HepG2 (cell line): Measurements from ENCODE around the gene LMBRD2. TPM values are rescaled to one million over a fixed set of nuclear protein-coding genes. Genes with fewer than 3 reads are reported as not detected.

Source experiments
- ATAC-seq: fragments of 200-7000 bp; cut with Tn5 transposase; 3 replicates; pipeline ENCODE4 v1.9.1; 2020; ENCODE audit warnings: mild to moderate bottlenecking, moderate library complexity
- BruUV-seq: library from RNA; stranded (reverse); fragments of 400-500 nt; replicated peaks from 2 replicates; lab custom pipeline; 2021; lab: Mats Ljungman, UMichigan
- CTCF ChIA-PET: fragments of 300-600 bp; formaldehyde crosslinking; extraction: SDS; loops from one replicate; lab custom pipeline; 2021; ENCODE audit warnings: low total read pairs, inconsistent platforms, low intra/inter-chr PET ratio; lab: Yijun Ruan, JAX
- POLR2A ChIA-PET: fragments of 350-600 bp; sonication (Branson Sonifier 250); formaldehyde crosslinking; loops from one replicate; lab custom pipeline; 2020; ENCODE audit warnings: antibody characterized with exemption, inconsistent platforms; lab: Yijun Ruan, JAX
- DNase-seq: peaks from one replicate; pipeline ENCODE4 v3.0.0-alpha.2; 2015; ENCODE audit warnings: low spot score
- FAIRE-seq: peaks from 3 replicates; lab custom pipeline; 2011; peaks lifted over from hg19 to GRCh38; lab: Jason Lieb, UNC
- H2AFZ ChIP-seq: one replicate; pipeline ENCODE4 v1.6.1; 2011; ENCODE audit warnings: low read length, inconsistent platforms
- H3K27ac ChIP-seq: fragments of 300-600 bp; 3 replicates; pipeline ENCODE4 v1.8.0; 2011; ENCODE audit warnings: mixed run types, mild to moderate bottlenecking, mixed read lengths, low read length, inconsistent platforms; ENCODE audit not compliant: insufficient read depth; ENCODE audit errors: extremely low read length
- H3K27me3 ChIP-seq, 2 experiments: fragments of 200-600 bp in 1 of 2; 2 replicates in 1 of 2; 3 replicates in 1 of 2; pipeline versions ENCODE4 v1.6.0 to v1.8.0; 2011; ENCODE audit warnings: low read length in 2 of 2, mild to moderate bottlenecking in 2 of 2, moderate library complexity in 2 of 2, inconsistent platforms in 1 of 2; ENCODE audit not compliant: insufficient read depth in 2 of 2, control insufficient read depth in 1 of 2
- H3K36me3 ChIP-seq, 2 experiments: fragments of 200-600 bp in 1 of 2; replicated peaks in 1 of 2; 2 replicates in 1 of 2; 3 replicates in 1 of 2; pipeline versions ENCODE4 v1.5.1 to v1.8.0; 2011; ENCODE audit warnings: low read length in 2 of 2, inconsistent platforms in 1 of 2; ENCODE audit not compliant: insufficient read depth in 2 of 2, control insufficient read depth in 1 of 2
- H3K4me1 ChIP-seq: 2 replicates; pipeline ENCODE4 v1.5.1; 2012; ENCODE audit warnings: low read length, inconsistent platforms; ENCODE audit not compliant: insufficient read depth
- H3K4me2 ChIP-seq: 2 replicates; pipeline ENCODE4 v1.6.0; 2011; ENCODE audit warnings: low read depth, low read length, inconsistent platforms
- H3K4me3 ChIP-seq, 3 experiments: fragments of 200-600 bp in 1 of 3; sonication (generic), shearing (Covaris generic) in 1 of 3; replicated peaks in 1 of 3; 2 replicates each; pipeline ENCODE4 v1.5.1; 2011 to 2016; ENCODE audit warnings: low read length in 3 of 3, inconsistent platforms in 2 of 3, low read depth in 2 of 3, mild to moderate bottlenecking in 2 of 3, control low read depth in 1 of 3, mixed read lengths in 1 of 3; ENCODE audit not compliant: insufficient read depth in 1 of 3
- H3K79me2 ChIP-seq: one replicate; pipeline ENCODE4 v1.6.1; 2011; ENCODE audit warnings: low read length, inconsistent platforms; ENCODE audit not compliant: insufficient read depth
- H3K9ac ChIP-seq: 2 replicates; pipeline ENCODE4 v1.6.0; 2011; ENCODE audit warnings: mild to moderate bottlenecking, low read depth, low read length, inconsistent platforms; ENCODE audit not compliant: insufficient read depth
- H3K9me3 ChIP-seq: 2 replicates; pipeline ENCODE4 v1.5.1; 2012; ENCODE audit warnings: mild to moderate bottlenecking, low read length
- H4K20me1 ChIP-seq: 2 replicates; pipeline ENCODE4 v1.6.0; 2011; ENCODE audit warnings: inconsistent platforms, mild to moderate bottlenecking, low read length, moderate library complexity; ENCODE audit not compliant: insufficient read depth
- ASH2L ChIP-seq: fragments of 300-600, 200-600 bp; sonication (generic); IDR thresholded peaks from 2 replicates; pipeline ENCODE4 v1.7.0; 2017; ENCODE audit warnings: low read depth, mild to moderate bottlenecking, moderate library complexity, mixed read lengths, low read length; ENCODE audit not compliant: insufficient read length
- ATF1 ChIP-seq: IDR thresholded peaks from 2 replicates; pipeline ENCODE4 v1.6.1; 2016; ENCODE audit warnings: mild to moderate bottlenecking, control low read depth
- CREB1 ChIP-seq, 2 experiments: fragments of 450-650 bp in 1 of 2; IDR thresholded peaks; 2 replicates each; pipeline ENCODE4 v1.6.1; 2016 to 2017; ENCODE audit warnings: control low read depth in 1 of 2, mild to moderate bottlenecking in 1 of 2, missing compliant biosample characterization in 1 of 2, missing genetic modification characterization in 1 of 2
- CREM ChIP-seq, 2 experiments: sonication (generic) in 1 of 2; formaldehyde crosslinking in 1 of 2; IDR thresholded peaks; 2 replicates each; pipeline versions ENCODE4 v1.4.0 to v1.6.1; 2016 to 2020; ENCODE audit warnings: antibody characterized with exemption in 1 of 2, mild to moderate bottlenecking in 1 of 2, missing genetic modification reagents in 1 of 2
- FOXK1 ChIP-seq: sonication (generic); formaldehyde crosslinking; IDR thresholded peaks from 2 replicates; pipeline ENCODE4 v1.4.0; 2020; ENCODE audit warnings: low read depth, missing genetic modification reagents, borderline replicate concordance
- FOXK2 ChIP-seq: fragments of 450-650 bp; IDR thresholded peaks from 2 replicates; pipeline ENCODE4 v1.6.1; 2016
- POLR2A ChIP-seq, 2 experiments: IDR thresholded peaks; 2 replicates each; pipeline ENCODE4 v1.6.1; 2011; ENCODE audit warnings: low read depth in 2 of 2, low read length in 2 of 2, mild to moderate bottlenecking in 1 of 2, moderate library complexity in 1 of 2; ENCODE audit not compliant: insufficient read depth in 1 of 2
- PRPF4 ChIP-seq: fragments of 200-400 bp; formaldehyde crosslinking; IDR thresholded peaks from 2 replicates; pipeline ENCODE4 v1.6.1; 2016; ENCODE audit warnings: low read length, low read depth; ENCODE audit not compliant: poor library complexity, severe bottlenecking
- SNAI1 ChIP-seq: sonication (generic); formaldehyde crosslinking; IDR thresholded peaks from 2 replicates; pipeline ENCODE4 v1.5.0; 2020; ENCODE audit warnings: mild to moderate bottlenecking, missing genetic modification reagents, borderline replicate concordance
- SOX6 ChIP-seq, 2 experiments: fragments of 450-650 bp in 1 of 2; sonication (generic) in 1 of 2; formaldehyde crosslinking in 1 of 2; IDR thresholded peaks; 2 replicates each; pipeline versions ENCODE4 v1.4.0 to v1.6.1; 2017 to 2020; ENCODE audit warnings: antibody characterized with exemption in 1 of 2, mild to moderate bottlenecking in 1 of 2, missing genetic modification reagents in 1 of 2
- TMF1 ChIP-seq: sonication (generic); formaldehyde crosslinking; IDR thresholded peaks from 2 replicates; pipeline ENCODE4 v1.8.1; 2022; ENCODE audit warnings: low read depth, missing genetic modification reagents
- ZNF547 ChIP-seq: sonication (generic); formaldehyde crosslinking; IDR thresholded peaks from 2 replicates; pipeline ENCODE4 v1.5.1; 2020; ENCODE audit warnings: mild to moderate bottlenecking, missing genetic modification reagents
- ZNF629 ChIP-seq: sonication (generic); formaldehyde crosslinking; conservative IDR thresholded peaks from 2 replicates; pipeline ENCODE4 v1.5.0; 2020; ENCODE audit warnings: missing genetic modification reagents
- ZNF652 ChIP-seq: IDR thresholded peaks from 2 replicates; pipeline ENCODE4 v1.6.1; 2016; ENCODE audit warnings: low read depth, borderline replicate concordance
- ZNF879 ChIP-seq: sonication (generic); formaldehyde crosslinking; IDR thresholded peaks from 2 replicates; pipeline ENCODE4 v1.8.1; 2023; ENCODE audit warnings: missing genetic modification reagents
- ZSCAN29 ChIP-seq: sonication (generic); formaldehyde crosslinking; conservative IDR thresholded peaks from 2 replicates; pipeline ENCODE4 v1.4.0; 2020; ENCODE audit warnings: mild to moderate bottlenecking, missing genetic modification reagents
- WGBS: methylation state at CpG from one replicate; pipeline ENCODE4 v1.1.6; 2017; ENCODE audit warnings: low lambda C conversion rate; 5-methylcytosine and 5-hydroxymethylcytosine counted together
- in situ Hi-C: cut with HindIII; loops from 2 replicates; pipeline ENCODE4 v1.10.0; 2017; ENCODE audit warnings: low pct_unique_long_range_greater_than_20kb; ENCODE audit not compliant: extremely low pct_ligation_motif_present
- intact Hi-C: fragments of 100-400 bp; cut with micrococcal nuclease; formaldehyde crosslinking; loops from one replicate; pipeline ENCODE4 v1.10.0; 2022; ENCODE audit not compliant: unreplicated experiment
- polyA plus RNA-seq, 8 experiments: library from polyadenylated mRNA; depleted of rRNA in 3 of 8; stranded (reverse) in 7 of 8; unstranded in 1 of 8; fragments of >200 nt; fragmentation: Illumina TruSeq in 4 of 8; extraction: Trizol in 4 of 8; gene quantifications; 2 replicates each; pipeline versions ENCODE4 v1.2.1 to v1.2.3, GENCODE V29; 2011 to 2016; ENCODE audit warnings: low read depth in 4 of 8, missing spikeins in 1 of 8, mixed read lengths in 1 of 8; ENCODE audit not compliant: insufficient read depth in 1 of 8
- total RNA-seq, 5 experiments: library from RNA; depleted of rRNA; stranded (reverse); fragments of >200 nt; fragmentation: Illumina TruSeq; extraction: Trizol; gene quantifications; 2 replicates each; pipeline ENCODE4 v1.2.3, GENCODE V29; 2016; ENCODE audit warnings: low read depth in 1 of 5
- TF ChIP-seq, protein P1 (sequence below): sonication (generic); formaldehyde crosslinking; IDR thresholded peaks from 2 replicates; pipeline ENCODE4 v1.8.1; 2023; ENCODE audit warnings: mild to moderate bottlenecking, missing genetic modification reagents
- TF ChIP-seq, protein P2 (sequence below): fragments of 450-650 bp; IDR thresholded peaks from 2 replicates; pipeline ENCODE4 v1.6.1; 2016
- TF ChIP-seq, protein P3 (sequence below): IDR thresholded peaks from 2 replicates; pipeline ENCODE4 v1.6.1; 2012; ENCODE audit warnings: inconsistent platforms

Gene LMBRD2
- total and polyA plus RNA-seq, 2 of the 13 experiments (the other 11 are each of a cell fraction or from before 2014, with no cell fraction given): 2.0 to 4.7 TPM

DNA sequence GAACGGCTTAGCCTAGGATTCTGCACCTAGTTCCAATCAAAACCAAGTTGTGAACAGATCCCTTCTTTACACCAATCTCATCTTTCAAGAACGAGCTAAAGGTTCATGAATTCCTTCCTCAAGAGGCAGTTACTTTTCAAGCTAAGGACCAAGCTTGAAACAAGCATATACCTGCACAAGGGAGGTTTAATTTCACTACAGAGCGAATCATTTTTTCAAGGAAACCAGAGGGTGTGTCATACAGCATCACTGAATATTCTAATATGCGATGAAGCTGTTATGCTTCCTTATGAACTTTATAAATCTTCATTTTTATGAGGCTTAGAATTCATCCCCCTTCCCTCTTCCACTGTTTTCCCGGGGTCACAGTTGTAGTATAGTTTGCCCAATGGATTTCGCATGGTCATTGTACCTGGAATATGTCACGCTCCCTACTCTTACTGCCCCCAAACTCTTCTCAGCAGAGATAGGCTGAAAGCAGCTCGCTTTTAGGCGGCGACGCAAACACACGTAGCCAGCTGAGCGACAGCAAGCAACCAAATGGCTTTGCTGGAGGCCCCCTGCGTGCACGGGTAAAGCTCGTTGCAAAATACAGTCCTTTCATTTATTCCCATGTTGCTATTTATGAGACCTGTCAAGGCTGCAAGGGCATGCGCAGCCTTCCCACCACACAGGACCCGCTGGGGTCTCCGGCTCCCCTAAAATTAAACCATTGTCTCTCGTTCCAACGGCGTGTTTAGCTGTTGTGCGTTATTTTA is 832 bp downstream of the LMBRD2 start:
- ATAC-seq (peak; percentile 60), FAIRE-seq (peak; percentile 39), DNase-seq (peak; percentile 62)
- no peaks in the 10 kb centered on the region; a peak in 1 of 5 replicates for H3K27me3 ChIP-seq
- H4K20me1 ChIP-seq: no peaks in the 10 kb centered on the region
- WGBS: 2% methylated on average over 23 of the region's 23 CpGs
- peaks cover 72% of the 10 kb centered on the region for H3K4me1 ChIP-seq
- ChIA-PET CTCF (no interaction called here), POLR2A (interaction anchor here (0.9 to 4.5 kb wide), 6 partner anchors 10 to 93 kb away, joined by 3 to 57 read pairs (median 8); partner anchors contain the start of gene NADK2)
- intact Hi-C loops (loop anchor here (1.0 to 10.0 kb wide), 4 partner anchors 12 to 1224 kb away; partner anchors contain the start of genes DNAJC21 and NIPBL), in situ Hi-C loops (no loop called here)
- peak overlapping the region; percentile 90 to 94 (median 90) for H3K4me3 ChIP-seq
- peaks cover 42% of the 10 kb centered on the region for H3K79me2 ChIP-seq
- peak overlapping the region; percentile 85 for H3K4me2 ChIP-seq
- no peaks in the 10 kb centered on the region for H3K9me3 ChIP-seq
- no TSS peak for BruUV-seq
- H3K9ac ChIP-seq: peak overlapping the region; percentile 85
- H3K27ac ChIP-seq: peak overlapping the region; percentile 83
- peaks cover 1 to 15% of the 10 kb centered on the region in 2 experiments; a peak in 2 of 5 replicates for H3K36me3 ChIP-seq
- H2AFZ ChIP-seq: no peak overlapping the region
- peak; percentile 68; the same call in 1 of the 2 replicates for TF ChIP-seq ZNF547
- TF ChIP-seq FOXK2: peak; percentile 25; the same call in 1 of the 2 replicates
- no peak for TF ChIP-seq PRPF4
- peak; percentile 62; the same call in 1 of the 2 replicates for TF ChIP-seq FOXK1 (CRISPR knock-in tag)
- TF ChIP-seq, protein P1, sequence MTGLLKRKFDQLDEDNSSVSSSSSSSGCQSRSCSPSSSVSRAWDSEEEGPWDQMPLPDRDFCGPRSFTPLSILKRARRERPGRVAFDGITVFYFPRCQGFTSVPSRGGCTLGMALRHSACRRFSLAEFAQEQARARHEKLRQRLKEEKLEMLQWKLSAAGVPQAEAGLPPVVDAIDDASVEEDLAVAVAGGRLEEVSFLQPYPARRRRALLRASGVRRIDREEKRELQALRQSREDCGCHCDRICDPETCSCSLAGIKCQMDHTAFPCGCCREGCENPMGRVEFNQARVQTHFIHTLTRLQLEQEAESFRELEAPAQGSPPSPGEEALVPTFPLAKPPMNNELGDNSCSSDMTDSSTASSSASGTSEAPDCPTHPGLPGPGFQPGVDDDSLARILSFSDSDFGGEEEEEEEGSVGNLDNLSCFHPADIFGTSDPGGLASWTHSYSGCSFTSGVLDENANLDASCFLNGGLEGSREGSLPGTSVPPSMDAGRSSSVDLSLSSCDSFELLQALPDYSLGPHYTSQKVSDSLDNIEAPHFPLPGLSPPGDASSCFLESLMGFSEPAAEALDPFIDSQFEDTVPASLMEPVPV (CRISPR knock-in tag): no peak
- no peak for TF ChIP-seq ZSCAN29
- TF ChIP-seq, protein P2, sequence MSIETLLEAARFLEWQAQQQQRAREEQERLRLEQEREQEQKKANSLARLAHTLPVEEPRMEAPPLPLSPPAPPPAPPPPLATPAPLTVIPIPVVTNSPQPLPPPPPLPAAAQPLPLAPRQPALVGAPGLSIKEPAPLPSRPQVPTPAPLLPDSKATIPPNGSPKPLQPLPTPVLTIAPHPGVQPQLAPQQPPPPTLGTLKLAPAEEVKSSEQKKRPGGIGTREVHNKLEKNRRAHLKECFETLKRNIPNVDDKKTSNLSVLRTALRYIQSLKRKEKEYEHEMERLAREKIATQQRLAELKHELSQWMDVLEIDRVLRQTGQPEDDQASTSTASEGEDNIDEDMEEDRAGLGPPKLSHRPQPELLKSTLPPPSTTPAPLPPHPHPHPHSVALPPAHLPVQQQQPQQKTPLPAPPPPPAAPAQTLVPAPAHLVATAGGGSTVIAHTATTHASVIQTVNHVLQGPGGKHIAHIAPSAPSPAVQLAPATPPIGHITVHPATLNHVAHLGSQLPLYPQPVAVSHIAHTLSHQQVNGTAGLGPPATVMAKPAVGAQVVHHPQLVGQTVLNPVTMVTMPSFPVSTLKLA: no peak
- TF ChIP-seq ATF1 (CRISPR knock-in tag): peak; percentile 92
- no peak for TF ChIP-seq ZNF652
- TF ChIP-seq, protein P3, sequence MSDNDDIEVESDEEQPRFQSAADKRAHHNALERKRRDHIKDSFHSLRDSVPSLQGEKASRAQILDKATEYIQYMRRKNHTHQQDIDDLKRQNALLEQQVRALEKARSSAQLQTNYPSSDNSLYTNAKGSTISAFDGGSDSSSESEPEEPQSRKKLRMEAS: peak; percentile 68
- peak; percentile 50; the same call in 1 of the 2 replicates for TF ChIP-seq SNAI1 (CRISPR knock-in tag)
- TF ChIP-seq ZNF629 (CRISPR knock-in tag): 0 out of 2 replicates have a peak, but pooled peaks have one; percentile 15
- TF ChIP-seq CREM (IDR thresholded peaks at IDR 0.05): peak; percentile 85
- TF ChIP-seq CREM (CRISPR knock-in tag; IDR thresholded peaks at IDR 0.05): peak; percentile 73; the same call in 1 of the 2 replicates
- no peak for TF ChIP-seq TMF1 (CRISPR knock-in tag)
- peak; percentile 12 for TF ChIP-seq ASH2L
- TF ChIP-seq ZNF879: no peak
- peak; percentile 83 for TF ChIP-seq CREB1 (IDR thresholded peaks at IDR 0.05)
- peak; percentile 89 for TF ChIP-seq CREB1 (CRISPR knock-in tag; IDR thresholded peaks at IDR 0.05)
- TF ChIP-seq SOX6 (IDR thresholded peaks at IDR 0.05): no peak
- 0 out of 2 replicates have a peak, but pooled peaks have one; percentile 30 for TF ChIP-seq SOX6 (CRISPR knock-in tag; IDR thresholded peaks at IDR 0.05)
- peak; percentile 53 to 54; a peak in 3 of 4 replicates for TF ChIP-seq POLR2A (IDR thresholded peaks at IDR 0.05; ENCODE audit: insufficient read depth in 1 of 2, low read depth in 2 of 2, low read length in 2 of 2)
